ENCODE results near the gene EPM2AIP1. TPM values are rescaled to one million over a fixed set of nuclear protein-coding genes. Genes with fewer than 3 reads are reported as not detected.

EPM2AIP1 gene
- total and polyA plus RNA-seq, 9 of the 15 experiments (the other 6 are each of a cell fraction or from before 2014, with no cell fraction given), result 6.7 to 44.8 (median 25.2) TPM

DNA sequence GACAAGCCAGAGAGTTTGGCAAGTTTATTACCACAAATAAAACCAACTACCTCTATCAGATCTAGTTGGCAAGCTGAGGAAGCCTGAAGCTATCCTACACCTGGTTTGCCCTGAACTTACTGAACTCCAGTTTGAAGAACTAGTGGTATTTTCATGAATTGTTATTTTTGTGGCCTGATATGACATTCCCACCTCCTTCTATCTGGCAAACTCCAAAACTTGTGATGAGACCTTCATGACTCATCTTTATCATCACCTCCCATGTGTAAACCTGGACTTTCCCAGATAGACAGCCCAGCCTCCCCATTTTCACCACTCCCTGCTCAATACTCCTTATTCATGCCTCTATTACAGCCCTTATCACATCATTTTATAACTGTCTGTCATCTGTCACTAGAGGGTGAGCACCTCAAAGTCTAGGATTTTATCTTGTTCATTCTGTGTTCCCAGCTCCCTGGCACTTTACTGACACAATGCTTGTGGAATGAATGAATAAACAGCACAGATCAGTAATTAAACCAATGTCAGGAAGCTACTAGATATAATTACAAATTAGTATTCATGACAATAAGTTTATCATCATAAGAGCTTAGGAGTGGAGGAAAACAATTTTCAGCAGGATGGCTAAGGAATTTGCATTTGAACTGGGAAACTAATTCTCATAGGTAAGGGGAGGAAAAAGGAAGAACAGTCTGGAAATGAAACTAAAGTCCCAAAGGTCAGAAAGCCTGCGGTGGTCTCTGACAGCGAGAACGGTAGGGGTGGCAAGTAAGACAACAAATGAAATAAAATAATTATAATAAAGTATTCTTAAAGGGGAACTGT is 34.9 kb downstream of the EPM2AIP1 start (continued):
- TF ChIP-seq, protein P1, sequence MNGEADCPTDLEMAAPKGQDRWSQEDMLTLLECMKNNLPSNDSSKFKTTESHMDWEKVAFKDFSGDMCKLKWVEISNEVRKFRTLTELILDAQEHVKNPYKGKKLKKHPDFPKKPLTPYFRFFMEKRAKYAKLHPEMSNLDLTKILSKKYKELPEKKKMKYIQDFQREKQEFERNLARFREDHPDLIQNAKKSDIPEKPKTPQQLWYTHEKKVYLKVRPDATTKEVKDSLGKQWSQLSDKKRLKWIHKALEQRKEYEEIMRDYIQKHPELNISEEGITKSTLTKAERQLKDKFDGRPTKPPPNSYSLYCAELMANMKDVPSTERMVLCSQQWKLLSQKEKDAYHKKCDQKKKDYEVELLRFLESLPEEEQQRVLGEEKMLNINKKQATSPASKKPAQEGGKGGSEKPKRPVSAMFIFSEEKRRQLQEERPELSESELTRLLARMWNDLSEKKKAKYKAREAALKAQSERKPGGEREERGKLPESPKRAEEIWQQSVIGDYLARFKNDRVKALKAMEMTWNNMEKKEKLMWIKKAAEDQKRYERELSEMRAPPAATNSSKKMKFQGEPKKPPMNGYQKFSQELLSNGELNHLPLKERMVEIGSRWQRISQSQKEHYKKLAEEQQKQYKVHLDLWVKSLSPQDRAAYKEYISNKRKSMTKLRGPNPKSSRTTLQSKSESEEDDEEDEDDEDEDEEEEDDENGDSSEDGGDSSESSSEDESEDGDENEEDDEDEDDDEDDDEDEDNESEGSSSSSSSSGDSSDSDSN (IDR thresholded peaks at IDR 0.05; ENCODE audit: borderline replicate concordance in 1 of 2, low read depth in 2 of 2, low read length in 2 of 2), result no peak
- TF ChIP-seq, protein P2, sequence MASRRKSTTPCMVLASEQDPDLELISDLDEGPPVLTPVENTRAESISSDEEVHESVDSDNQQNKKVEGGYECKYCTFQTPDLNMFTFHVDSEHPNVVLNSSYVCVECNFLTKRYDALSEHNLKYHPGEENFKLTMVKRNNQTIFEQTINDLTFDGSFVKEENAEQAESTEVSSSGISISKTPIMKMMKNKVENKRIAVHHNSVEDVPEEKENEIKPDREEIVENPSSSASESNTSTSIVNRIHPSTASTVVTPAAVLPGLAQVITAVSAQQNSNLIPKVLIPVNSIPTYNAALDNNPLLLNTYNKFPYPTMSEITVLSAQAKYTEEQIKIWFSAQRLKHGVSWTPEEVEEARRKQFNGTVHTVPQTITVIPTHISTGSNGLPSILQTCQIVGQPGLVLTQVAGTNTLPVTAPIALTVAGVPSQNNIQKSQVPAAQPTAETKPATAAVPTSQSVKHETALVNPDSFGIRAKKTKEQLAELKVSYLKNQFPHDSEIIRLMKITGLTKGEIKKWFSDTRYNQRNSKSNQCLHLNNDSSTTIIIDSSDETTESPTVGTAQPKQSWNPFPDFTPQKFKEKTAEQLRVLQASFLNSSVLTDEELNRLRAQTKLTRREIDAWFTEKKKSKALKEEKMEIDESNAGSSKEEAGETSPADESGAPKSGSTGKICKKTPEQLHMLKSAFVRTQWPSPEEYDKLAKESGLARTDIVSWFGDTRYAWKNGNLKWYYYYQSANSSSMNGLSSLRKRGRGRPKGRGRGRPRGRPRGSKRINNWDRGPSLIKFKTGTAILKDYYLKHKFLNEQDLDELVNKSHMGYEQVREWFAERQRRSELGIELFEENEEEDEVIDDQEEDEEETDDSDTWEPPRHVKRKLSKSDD (conservative IDR thresholded peaks at IDR 0.05; ENCODE audit: low read length), result no peak
- TF ChIP-seq KLF13 (tag; IDR thresholded peaks at IDR 0.05; ENCODE audit: borderline replicate concordance, low read depth) (no peak), ESRRB (CRISPR knock-in tag; IDR thresholded peaks at IDR 0.05; ENCODE audit: borderline replicate concordance) (no peak), HDGF (IDR thresholded peaks at IDR 0.05) (peak; percentile 68; the same call in 1 of the 2 replicates), RBM22 (IDR thresholded peaks at IDR 0.05; ENCODE audit: low read depth, low read length, poor library complexity, severe bottlenecking) (no peak), SIRT6 (IDR thresholded peaks at IDR 0.05; ENCODE audit: low read depth, low read length) (no peak)
- TF ChIP-seq, protein P3, sequence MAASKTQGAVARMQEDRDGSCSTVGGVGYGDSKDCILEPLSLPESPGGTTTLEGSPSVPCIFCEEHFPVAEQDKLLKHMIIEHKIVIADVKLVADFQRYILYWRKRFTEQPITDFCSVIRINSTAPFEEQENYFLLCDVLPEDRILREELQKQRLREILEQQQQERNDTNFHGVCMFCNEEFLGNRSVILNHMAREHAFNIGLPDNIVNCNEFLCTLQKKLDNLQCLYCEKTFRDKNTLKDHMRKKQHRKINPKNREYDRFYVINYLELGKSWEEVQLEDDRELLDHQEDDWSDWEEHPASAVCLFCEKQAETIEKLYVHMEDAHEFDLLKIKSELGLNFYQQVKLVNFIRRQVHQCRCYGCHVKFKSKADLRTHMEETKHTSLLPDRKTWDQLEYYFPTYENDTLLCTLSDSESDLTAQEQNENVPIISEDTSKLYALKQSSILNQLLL (CRISPR knock-in tag; IDR thresholded peaks at IDR 0.05; ENCODE audit: borderline replicate concordance), result no peak
- TF ChIP-seq, protein P4, sequence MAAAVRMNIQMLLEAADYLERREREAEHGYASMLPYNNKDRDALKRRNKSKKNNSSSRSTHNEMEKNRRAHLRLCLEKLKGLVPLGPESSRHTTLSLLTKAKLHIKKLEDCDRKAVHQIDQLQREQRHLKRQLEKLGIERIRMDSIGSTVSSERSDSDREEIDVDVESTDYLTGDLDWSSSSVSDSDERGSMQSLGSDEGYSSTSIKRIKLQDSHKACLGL (CRISPR knock-in tag; IDR thresholded peaks at IDR 0.05; ENCODE audit: borderline replicate concordance, poor library complexity, severe bottlenecking), result no peak
- TF ChIP-seq, protein P5, sequence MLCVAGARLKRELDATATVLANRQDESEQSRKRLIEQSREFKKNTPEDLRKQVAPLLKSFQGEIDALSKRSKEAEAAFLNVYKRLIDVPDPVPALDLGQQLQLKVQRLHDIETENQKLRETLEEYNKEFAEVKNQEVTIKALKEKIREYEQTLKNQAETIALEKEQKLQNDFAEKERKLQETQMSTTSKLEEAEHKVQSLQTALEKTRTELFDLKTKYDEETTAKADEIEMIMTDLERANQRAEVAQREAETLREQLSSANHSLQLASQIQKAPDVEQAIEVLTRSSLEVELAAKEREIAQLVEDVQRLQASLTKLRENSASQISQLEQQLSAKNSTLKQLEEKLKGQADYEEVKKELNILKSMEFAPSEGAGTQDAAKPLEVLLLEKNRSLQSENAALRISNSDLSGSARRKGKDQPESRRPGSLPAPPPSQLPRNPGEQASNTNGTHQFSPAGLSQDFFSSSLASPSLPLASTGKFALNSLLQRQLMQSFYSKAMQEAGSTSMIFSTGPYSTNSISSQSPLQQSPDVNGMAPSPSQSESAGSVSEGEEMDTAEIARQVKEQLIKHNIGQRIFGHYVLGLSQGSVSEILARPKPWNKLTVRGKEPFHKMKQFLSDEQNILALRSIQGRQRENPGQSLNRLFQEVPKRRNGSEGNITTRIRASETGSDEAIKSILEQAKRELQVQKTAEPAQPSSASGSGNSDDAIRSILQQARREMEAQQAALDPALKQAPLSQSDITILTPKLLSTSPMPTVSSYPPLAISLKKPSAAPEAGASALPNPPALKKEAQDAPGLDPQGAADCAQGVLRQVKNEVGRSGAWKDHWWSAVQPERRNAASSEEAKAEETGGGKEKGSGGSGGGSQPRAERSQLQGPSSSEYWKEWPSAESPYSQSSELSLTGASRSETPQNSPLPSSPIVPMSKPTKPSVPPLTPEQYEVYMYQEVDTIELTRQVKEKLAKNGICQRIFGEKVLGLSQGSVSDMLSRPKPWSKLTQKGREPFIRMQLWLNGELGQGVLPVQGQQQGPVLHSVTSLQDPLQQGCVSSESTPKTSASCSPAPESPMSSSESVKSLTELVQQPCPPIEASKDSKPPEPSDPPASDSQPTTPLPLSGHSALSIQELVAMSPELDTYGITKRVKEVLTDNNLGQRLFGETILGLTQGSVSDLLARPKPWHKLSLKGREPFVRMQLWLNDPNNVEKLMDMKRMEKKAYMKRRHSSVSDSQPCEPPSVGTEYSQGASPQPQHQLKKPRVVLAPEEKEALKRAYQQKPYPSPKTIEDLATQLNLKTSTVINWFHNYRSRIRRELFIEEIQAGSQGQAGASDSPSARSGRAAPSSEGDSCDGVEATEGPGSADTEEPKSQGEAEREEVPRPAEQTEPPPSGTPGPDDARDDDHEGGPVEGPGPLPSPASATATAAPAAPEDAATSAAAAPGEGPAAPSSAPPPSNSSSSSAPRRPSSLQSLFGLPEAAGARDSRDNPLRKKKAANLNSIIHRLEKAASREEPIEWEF (CRISPR knock-in tag; IDR thresholded peaks at IDR 0.05), result peak; percentile 80; the same call in 1 of the 2 replicates
